Large intestine (tissue), 3 donors: ENCODE measurements around the gene TMUB2. TPM values are rescaled to one million over a fixed set of nuclear protein-coding genes. Genes with fewer than 3 reads are reported as not detected.

ENCODE experiments used
- DNase-seq, 2 donors: peaks; one replicate each; pipeline versions ENCODE4 v3.0.0 to v3.0.0-alpha.2; 2013
- H3K27ac ChIP-seq: one replicate; pipeline ENCODE4 v1.5.1; 2013; ENCODE audit warnings: low read length
- H3K27me3 ChIP-seq: 2 replicates; pipeline ENCODE4 v1.6.1; 2013; ENCODE audit warnings: low read length; ENCODE audit not compliant: control insufficient read depth, insufficient read depth
- H3K36me3 ChIP-seq: 2 replicates; pipeline ENCODE4 v1.6.1; 2013; ENCODE audit warnings: low read length; ENCODE audit not compliant: control insufficient read depth, insufficient read depth
- H3K4me1 ChIP-seq: one replicate; pipeline ENCODE4 v1.6.1; 2013; ENCODE audit warnings: low read length; ENCODE audit not compliant: control insufficient read depth, insufficient read depth
- H3K4me3 ChIP-seq: one replicate; pipeline ENCODE4 v1.5.1; 2013; ENCODE audit warnings: low read length
- H3K9me3 ChIP-seq: one replicate; pipeline ENCODE4 v1.6.1; 2013; ENCODE audit warnings: mild to moderate bottlenecking, low read depth, low read length, moderate library complexity; ENCODE audit not compliant: control insufficient read depth
- WGBS: methylation state at CpG from one replicate; pipeline ENCODE4 v1.1.5; 2013; ENCODE audit warnings: low lambda C conversion rate; ENCODE audit not compliant: insufficient coverage; 5-methylcytosine and 5-hydroxymethylcytosine counted together
- polyA plus RNA-seq: library from polyadenylated mRNA; unstranded; fragments of 120-200 nt; gene quantifications from one replicate; pipeline ENCODE4 v1.2.1, GENCODE V29; 2013

TMUB2 gene
- polyA plus RNA-seq, 1 donor, result 41.5 TPM

DNA sequence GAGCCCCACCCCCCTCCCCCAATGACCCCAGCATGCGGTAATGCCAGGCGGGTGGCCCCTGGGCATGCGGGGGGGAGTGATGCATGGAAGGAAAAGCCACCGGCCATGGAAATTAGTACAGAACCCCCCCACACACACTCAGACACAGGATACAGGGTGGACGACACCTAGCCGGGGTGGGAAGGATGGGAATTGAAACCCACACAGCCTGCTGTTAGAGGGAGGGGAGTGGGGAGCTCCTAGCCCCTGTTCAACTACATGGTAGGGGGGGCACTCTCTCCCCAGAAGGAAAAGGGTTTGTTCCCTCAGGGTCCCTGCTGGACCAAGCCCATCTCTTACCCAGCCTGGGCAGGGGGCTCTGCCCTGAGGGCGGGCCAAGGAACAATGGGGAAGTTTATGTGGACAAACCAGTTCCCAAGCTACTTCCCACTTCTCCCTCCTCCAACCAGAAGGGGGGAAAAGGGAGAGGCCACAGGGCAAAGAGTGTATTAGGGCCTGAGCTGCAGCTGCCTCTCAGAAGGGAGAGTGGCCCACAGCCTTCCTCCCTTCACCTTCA, 5.2 kb downstream of the TMUB2 start:
- DNase-seq, result peak; percentile 49 to 69
- Histone ChIP-seq H3K27me3 (no peaks in the 10 kb centered on the region), H3K36me3 (peaks cover 71% of the 10 kb centered on the region), H3K27ac (peak overlapping the region; percentile 14), H3K4me1 (peaks cover 19% of the 10 kb centered on the region), H3K9me3 (no peaks in the 10 kb centered on the region), H3K4me3 (no peak overlapping the region)
- no CpG with 5 or more reads among the region's 7 CpGs for WGBS

DNA sequence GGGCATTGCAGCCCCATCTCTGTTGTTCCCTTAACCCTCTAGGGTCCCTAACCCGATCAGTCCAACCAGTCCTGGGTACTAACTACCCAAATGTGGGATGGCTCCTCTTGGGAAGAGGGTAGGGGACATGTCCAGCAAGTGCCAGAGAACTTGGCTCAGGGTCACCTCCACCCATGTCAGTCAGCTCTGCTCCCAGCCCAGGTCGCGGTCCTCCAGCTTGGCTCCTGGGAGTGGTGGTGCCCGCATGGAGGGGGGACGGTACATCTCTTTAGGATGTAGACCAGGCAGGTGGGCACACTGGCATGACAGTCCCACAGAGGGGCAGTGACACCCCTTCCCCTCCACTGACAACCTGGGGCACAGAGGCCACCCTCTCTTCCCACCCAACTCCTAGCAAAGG, 6.0 kb downstream of the TMUB2 start:
- H3K9me3 ChIP-seq, result no peaks in the 10 kb centered on the region
- WGBS, result no CpG with 5 or more reads among the region's 5 CpGs
- H3K27me3 ChIP-seq, result no peaks in the 10 kb centered on the region
- no peak overlapping the region for H3K4me3 ChIP-seq
- H3K27ac ChIP-seq, result peak overlapping the region; percentile 14
- H3K36me3 ChIP-seq, result peaks cover 78% of the 10 kb centered on the region
- H3K4me1 ChIP-seq, result peaks cover 23% of the 10 kb centered on the region
- no peak for DNase-seq

DNA sequence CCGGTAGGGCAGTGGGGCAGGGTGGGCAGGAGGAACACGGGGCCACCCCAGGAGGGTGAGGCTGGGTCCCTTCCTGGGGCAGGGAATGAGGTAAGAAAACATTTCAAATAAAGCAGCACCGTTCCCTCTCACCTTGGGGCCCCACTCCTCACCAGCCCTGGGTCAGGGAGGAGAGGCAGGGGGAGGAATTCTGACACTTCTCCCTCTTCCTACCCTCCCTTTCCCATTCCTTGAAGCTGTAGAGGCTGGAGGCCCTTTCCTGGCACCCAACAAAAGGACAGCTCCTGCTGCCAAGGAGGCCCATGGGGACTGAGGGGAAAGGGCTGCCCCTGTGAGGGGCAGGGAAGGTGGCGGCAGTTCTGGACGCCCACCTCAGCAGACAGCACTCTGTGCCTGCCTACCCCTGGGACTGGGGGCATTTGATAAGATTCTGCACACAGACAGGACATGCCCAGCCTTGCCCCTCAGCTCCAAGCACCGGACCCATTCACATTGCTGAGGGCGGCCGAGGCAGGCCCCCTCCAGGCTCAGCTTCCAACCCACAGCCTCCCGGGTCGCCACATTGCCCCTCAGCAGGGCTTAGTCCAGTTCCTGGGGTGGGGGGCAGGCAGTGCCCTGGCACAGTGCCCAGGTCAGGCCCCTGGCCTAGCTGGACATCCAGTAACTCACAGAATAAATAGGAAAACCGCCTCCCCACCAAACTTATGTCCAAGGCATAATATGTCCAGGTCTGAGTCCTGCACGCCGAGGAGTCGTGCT, 6.7 kb downstream of the TMUB2 start:
- H3K27ac ChIP-seq, result no peak overlapping the region
- H3K27me3 ChIP-seq, result no peaks in the 10 kb centered on the region
- no peaks in the 10 kb centered on the region for H3K9me3 ChIP-seq
- H3K4me3 ChIP-seq, result no peak overlapping the region
- no peak for DNase-seq
- H3K4me1 ChIP-seq, result peaks cover 26% of the 10 kb centered on the region
- H3K36me3 ChIP-seq, result peaks cover 79% of the 10 kb centered on the region
- 100% methylated on average over 1 of the region's 14 CpGs for WGBS

- Histone ChIP-seq H3K4me3 (no peak overlapping the region), H3K9me3 (no peaks in the 10 kb centered on the region), H3K36me3 (peaks cover 53% of the 10 kb centered on the region), H3K27me3 (no peaks in the 10 kb centered on the region), H3K27ac (no peak overlapping the region), H3K4me1 (peaks cover 26% of the 10 kb centered on the region)
- DNase-seq, result no peak
- no CpG with 5 or more reads among the region's 15 CpGs for WGBS
Observed at GRCh38 chr17:44197107-44197506, 10.3 kb downstream of the TMUB2 start.

DNA sequence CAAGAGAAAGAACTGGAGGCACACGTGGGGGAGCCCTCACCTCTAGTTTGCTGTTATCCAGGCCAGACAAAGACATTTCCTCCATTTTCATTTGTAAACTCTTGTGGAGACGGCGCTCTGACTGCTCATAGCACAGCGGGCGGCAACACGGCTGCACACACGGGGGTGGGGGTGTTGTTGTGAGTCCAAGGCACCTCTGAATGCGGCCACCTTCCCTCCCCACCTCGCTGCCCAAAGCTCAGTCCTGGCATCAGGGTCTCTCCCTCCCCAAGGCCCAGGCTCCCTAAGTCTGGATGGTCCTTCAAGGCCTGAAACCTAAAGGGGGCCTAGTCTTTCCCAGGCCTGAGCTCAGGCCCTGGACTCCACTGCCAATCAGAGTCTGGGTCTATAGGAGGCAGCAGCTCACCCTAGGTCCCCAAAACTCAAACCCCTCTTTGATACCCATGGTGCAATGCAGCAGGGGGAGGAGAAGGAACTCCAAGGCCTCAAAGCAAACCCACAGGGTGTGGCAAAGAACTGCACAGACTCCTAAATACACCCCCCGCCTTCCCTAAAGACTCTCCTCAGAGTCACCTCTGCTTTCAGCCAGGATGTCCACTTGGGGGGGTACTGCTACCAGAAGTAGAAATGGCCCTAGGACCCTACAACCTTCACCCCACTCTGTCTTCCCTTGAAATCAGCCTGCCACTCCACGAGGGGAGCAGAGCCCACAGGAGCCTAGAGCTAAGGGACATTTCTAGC, 11.4 kb downstream of the TMUB2 start:
- WGBS, result no CpG with 5 or more reads among the region's 11 CpGs
- Histone ChIP-seq H3K36me3 (peaks cover 45% of the 10 kb centered on the region), H3K4me1 (peaks cover 18% of the 10 kb centered on the region), H3K27me3 (no peaks in the 10 kb centered on the region), H3K4me3 (peak overlapping the region; percentile 88), H3K27ac (peak overlapping the region; percentile 93), H3K9me3 (no peaks in the 10 kb centered on the region)
- DNase-seq, result no peak

DNA sequence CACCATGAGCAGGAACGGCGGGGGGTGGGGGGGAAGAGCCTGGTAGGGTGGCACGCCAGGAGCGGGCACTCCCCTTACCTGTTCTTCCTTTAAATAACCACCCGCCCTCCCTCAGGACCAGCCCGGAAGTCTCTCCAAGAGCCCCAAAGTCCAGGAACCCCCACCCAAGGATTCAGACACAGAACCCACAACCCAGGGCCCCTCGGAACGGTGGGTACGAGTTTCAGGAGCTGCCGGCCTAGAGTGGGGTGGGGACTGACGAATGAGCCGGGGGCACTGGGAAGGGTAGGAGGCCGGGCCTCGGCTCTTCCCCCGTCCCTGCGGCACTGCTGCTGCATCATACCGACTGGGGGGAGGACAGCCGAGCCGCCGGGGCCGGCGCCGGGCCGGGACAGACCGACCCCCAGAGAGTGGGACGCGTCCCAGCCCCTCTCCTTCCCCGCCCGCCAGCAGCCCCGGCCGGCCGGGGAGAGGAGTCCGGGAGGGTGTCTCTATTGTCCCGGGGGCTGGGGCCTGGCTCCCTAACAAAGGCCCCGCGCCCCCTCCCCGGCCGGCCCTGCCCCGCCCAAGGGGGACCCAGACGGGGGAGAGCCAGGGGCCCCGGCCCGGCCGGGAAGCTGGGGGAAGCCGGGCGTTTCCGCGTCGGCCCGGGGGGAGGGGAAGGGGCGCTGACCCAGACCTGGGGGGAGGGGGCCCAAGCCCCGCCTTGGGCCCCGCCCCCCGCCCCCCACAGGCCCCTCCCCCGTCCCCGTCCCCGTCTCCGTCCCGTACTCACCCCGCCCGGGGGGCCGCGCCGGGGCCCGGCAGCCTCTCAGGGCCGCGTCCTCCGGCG, 12.2 kb downstream of the TMUB2 start:
- Histone ChIP-seq H3K9me3 (no peaks in the 10 kb centered on the region), H3K36me3 (peaks cover 37% of the 10 kb centered on the region), H3K27ac (peak overlapping the region; percentile 93), H3K4me1 (peaks cover 24% of the 10 kb centered on the region), H3K4me3 (peak overlapping the region; percentile 88), H3K27me3 (no peaks in the 10 kb centered on the region)
- WGBS, result no CpG with 5 or more reads among the region's 68 CpGs
- peak; percentile 38 to 68 for DNase-seq

DNA sequence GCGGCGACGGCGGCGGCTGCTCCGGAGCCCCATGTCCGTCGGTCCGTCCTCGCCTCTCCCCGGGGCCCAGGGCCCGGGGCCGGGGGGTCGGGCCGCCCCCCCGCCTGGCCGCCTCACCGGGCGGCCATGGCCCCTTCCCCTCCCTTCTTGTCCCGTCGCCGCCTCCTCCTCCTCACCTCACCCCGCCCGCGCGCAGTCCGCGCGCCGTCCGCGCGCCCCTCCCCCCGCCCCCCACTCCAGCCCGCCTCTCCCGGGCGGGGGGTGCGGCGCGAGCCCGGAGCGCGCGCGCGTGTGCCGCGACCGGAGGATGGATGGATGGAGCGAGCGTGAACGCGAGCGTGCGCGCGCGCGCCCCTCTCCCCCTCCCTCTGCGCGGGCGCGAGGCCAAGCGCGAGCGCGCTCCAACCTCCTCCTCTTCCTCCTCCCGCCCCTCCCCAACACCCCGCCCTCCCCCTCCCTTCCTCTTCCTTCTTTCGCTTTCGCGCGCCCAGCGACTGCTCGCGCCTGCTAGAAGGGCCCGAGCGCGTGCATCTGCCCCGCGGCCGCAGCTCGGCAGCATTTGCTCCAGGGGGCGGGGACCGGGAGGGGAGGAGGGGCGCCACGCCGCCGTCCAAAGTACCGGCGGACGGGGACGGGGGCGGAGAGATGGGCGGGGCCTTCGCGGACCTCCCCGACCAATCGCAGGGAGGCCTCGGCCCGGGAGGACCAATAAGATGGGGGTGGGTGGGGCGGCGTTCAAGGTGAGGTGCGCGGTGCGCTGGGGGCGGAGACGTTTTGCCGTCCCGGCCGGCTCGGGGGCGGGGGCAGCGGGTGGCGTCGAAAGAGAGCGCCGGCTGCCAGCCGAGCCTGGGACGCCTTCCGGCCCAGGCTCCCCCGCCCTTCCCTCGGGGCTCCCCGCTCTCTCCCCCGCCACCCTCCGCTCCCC, 13.0 kb downstream of the TMUB2 start, which contains the start of gene ATXN7L3:
Gene ATXN7L3, minus strand, starts transcription at position 332 of the 925 bp plus-strand sequence. CDS start 1,814 bp downstream, outside the sequence.
- Histone ChIP-seq H3K27ac (peak within 1 kb of the TSS; percentile 98), H3K4me3 (peak within 1 kb of the TSS; percentile 93), H3K4me1 (peaks cover 24% of the 10 kb centered on the region), H3K9me3 (no peaks in the 10 kb centered on the region), H3K36me3 (peaks cover 28% of the 10 kb centered on the region), H3K27me3 (no peaks in the 10 kb centered on the region)
- WGBS, result no CpG with 5 or more reads among the region's 126 CpGs
- peak; percentile 99 for DNase-seq

DNA sequence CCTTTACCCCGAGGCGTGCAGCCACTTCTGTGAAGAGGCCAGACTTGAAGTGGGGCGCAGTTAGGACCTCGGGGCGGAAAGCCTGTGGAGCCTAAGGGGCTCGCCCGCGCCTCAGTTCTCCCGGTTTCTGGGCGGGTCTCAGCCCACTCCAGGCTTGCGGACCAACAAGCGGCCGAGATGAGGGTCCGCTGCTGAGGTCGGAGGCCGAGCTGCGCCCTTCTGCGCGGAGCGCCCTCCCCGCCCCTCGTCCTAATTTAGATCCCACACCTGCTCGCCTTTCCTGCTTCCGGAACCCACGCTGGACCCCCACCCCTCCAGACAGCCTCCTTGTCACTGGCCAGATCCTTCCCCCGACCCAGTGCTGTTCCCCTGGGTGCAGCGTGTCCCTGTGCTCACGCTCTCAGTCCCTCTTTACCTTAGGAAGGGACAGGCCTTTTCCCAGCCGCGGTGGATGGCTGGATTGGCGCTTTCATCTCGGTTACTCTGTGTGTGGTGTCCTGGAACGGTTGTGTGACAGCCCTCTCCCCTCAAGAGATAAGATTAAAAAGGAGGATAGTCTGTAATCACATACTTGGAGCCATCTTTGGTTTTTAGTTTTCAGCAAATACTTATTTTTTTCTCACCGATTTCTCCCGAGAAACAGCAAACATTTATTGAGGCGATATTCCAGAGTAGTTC, 13.8 kb downstream of the TMUB2 start:
- Histone ChIP-seq H3K4me3 (peak overlapping the region; percentile 93), H3K36me3 (peaks cover 20% of the 10 kb centered on the region), H3K9me3 (no peaks in the 10 kb centered on the region), H3K4me1 (peaks cover 24% of the 10 kb centered on the region), H3K27me3 (no peaks in the 10 kb centered on the region), H3K27ac (peak overlapping the region; percentile 98)
- DNase-seq, result no peak
- WGBS, result 13% methylated on average over 6 of the region's 36 CpGs

GRCh38 chr17:44202756-44203155, 16.0 kb downstream of the TMUB2 start:
- WGBS, result 100% methylated on average over 1 of the region's 4 CpGs
- H3K27ac ChIP-seq, result no peak overlapping the region
- DNase-seq, result no peak
- H3K36me3 ChIP-seq, result peaks cover 15% of the 10 kb centered on the region
- H3K27me3 ChIP-seq, result no peaks in the 10 kb centered on the region
- H3K4me3 ChIP-seq, result no peak overlapping the region
- H3K9me3 ChIP-seq, result no peaks in the 10 kb centered on the region
- H3K4me1 ChIP-seq, result peaks cover 18% of the 10 kb centered on the region
